ENCODE data around the gene TREM1.

DNA sequence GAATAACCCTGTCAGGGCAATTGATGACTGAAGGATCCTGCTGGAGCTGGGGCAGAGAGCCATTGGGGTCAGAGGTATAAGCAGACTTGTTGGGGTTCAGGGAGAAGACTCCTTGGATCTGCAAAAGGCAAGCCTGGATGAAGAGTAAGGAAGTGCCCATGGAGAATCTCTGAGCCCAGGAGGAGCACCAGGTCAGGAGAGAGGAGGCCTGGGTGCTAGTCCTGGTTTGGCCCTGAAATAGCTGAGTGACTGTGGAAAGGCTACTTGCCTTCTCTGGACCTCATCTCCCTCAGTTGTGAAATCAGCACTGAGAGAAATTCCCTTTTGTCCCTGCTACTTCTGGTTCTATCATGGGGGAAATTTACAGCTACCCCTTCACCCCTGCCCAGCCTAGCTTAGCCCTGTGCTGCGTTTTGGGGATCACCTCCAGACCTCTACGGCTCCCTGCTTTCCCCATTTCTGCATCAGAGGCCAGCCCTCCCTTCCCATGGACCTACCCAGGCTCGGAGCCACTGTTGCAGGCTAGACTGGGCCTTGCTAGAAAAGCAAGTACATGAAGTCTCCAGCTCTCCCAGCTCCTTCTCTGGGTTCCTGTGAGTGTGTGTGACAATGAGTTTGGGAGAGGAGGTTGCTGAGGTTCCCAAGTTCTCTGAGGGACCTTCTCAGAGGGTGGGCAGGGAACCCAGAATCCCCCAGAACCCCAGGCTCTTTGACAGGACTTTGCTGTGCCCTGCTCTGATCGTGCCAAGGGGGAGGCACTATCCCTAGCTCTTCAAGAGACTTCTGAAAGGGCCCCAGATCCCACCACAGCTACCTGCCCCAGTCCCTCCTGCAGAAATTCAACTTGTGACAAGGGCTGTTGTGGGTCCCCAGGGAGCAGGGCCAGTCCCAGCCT lies 46.6 kb upstream of the TREM1 start:
- TF ChIP-seq, protein P1, sequence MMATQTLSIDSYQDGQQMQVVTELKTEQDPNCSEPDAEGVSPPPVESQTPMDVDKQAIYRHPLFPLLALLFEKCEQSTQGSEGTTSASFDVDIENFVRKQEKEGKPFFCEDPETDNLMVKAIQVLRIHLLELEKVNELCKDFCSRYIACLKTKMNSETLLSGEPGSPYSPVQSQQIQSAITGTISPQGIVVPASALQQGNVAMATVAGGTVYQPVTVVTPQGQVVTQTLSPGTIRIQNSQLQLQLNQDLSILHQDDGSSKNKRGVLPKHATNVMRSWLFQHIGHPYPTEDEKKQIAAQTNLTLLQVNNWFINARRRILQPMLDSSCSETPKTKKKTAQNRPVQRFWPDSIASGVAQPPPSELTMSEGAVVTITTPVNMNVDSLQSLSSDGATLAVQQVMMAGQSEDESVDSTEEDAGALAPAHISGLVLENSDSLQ (IDR thresholded peaks at IDR 0.05): no peak
- TF ChIP-seq FOXA1 (IDR thresholded peaks at IDR 0.05) (no peak), SP1 (IDR thresholded peaks at IDR 0.05) (no peak), BHLHE40 (IDR thresholded peaks at IDR 0.05; ENCODE audit: borderline replicate concordance) (no peak), ELF4 (IDR thresholded peaks at IDR 0.05) (no peak), TARDBP (IDR thresholded peaks at IDR 0.05) (no peak)
